ENCODE measurements around the gene RFX1.

The RFX1 gene

GRCh38 chr19:13920524-13920923 is 85.6 kb downstream of the RFX1 start:
- Histone ChIP-seq H3K27me3 (ENCODE audit: control insufficient read depth, low read length) (no peaks in the 10 kb centered on the region), H3K79me2 (ENCODE audit: control insufficient read depth, low read length) (no peaks in the 10 kb centered on the region), H3K27ac (ENCODE audit: low read depth, low read length) (no peak overlapping the region), H3K4me3 (ENCODE audit: low read length) (no peak overlapping the region), H3K9me2 (replicated peaks; ENCODE audit: control insufficient read depth, low read length) (no peaks in the 10 kb centered on the region), H3F3A (ENCODE audit: control insufficient read depth, insufficient read depth) (no peaks in the 10 kb centered on the region), H4K20me1 (ENCODE audit: control insufficient read depth, insufficient read depth, low read depth, low read length) (no peaks in the 10 kb centered on the region), H3K4me2 (ENCODE audit: low read length) (no peak overlapping the region), H3K9me3 (ENCODE audit: control insufficient read depth, insufficient read depth, low read length) (peaks cover 11% of the 10 kb centered on the region; the same call in 1 of the 2 replicates), H3K36me3 (ENCODE audit: control insufficient read depth, low read length) (peaks cover 71% of the 10 kb centered on the region), H3K4me1 (ENCODE audit: control insufficient read depth, low read length) (peaks cover 4% of the 10 kb centered on the region)
- TF ChIP-seq CTCF (IDR thresholded peaks at IDR 0.05; ENCODE audit: low read depth, low read length, poor library complexity, severe bottlenecking) (no peak), EZH2phosphoT487 (IDR thresholded peaks at IDR 0.05; ENCODE audit: borderline replicate concordance, low read length) (no peak)

DNA sequence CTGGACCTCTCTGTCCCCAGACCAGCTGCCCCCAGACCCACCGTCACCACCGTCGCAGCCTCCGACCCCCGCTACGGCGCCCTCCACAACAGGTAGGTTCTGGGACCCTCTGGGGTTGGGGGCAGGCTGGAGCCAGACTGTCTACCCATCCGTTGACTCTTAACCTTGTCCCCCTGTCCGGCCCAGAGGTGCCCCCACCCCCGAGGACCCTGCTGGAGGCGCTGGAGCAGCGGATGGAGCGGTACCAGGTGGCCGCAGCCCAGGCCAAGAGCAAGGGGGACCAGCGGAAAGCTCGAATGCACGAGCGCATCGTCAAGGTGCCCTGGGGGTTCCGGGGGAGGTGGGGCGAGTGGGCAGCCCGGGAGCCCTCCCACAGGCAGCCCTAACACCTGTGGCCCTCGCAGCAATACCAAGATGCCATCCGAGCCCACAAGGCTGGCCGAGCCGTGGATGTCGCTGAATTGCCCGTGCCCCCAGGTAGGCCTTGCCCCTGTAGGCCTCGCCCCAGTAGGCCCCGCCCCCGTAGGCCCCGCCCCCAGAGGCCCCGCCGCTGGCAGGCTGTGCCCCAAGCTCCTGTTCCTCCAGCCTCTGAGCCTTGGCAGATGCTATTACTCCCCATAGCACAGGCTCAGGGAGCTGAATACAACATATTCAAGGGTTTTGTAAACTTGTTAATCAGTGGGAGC is 87.3 kb downstream of the RFX1 start:
- Histone ChIP-seq H3F3A (ENCODE audit: control insufficient read depth, insufficient read depth) (no peaks in the 10 kb centered on the region), H3K27ac (ENCODE audit: low read depth, low read length) (no peak overlapping the region), H3K9me2 (replicated peaks; ENCODE audit: control insufficient read depth, low read length) (no peaks in the 10 kb centered on the region), H3K4me3 (ENCODE audit: low read length) (no peak overlapping the region), H3K4me2 (ENCODE audit: low read length) (no peak overlapping the region), H3K27me3 (ENCODE audit: control insufficient read depth, low read length) (no peaks in the 10 kb centered on the region), H4K20me1 (ENCODE audit: control insufficient read depth, insufficient read depth, low read depth, low read length) (no peaks in the 10 kb centered on the region), H3K4me1 (ENCODE audit: control insufficient read depth, low read length) (peaks cover 4% of the 10 kb centered on the region), H3K79me2 (ENCODE audit: control insufficient read depth, low read length) (no peaks in the 10 kb centered on the region), H3K9me3 (ENCODE audit: control insufficient read depth, insufficient read depth, low read length) (peaks cover 11% of the 10 kb centered on the region; the same call in 1 of the 2 replicates), H3K36me3 (ENCODE audit: control insufficient read depth, low read length) (peaks cover 76% of the 10 kb centered on the region)
- TF ChIP-seq CTCF (IDR thresholded peaks at IDR 0.05; ENCODE audit: low read depth, low read length, poor library complexity, severe bottlenecking): no peak
- TF ChIP-seq EZH2phosphoT487 (IDR thresholded peaks at IDR 0.05; ENCODE audit: borderline replicate concordance, low read length): no peak

DNA sequence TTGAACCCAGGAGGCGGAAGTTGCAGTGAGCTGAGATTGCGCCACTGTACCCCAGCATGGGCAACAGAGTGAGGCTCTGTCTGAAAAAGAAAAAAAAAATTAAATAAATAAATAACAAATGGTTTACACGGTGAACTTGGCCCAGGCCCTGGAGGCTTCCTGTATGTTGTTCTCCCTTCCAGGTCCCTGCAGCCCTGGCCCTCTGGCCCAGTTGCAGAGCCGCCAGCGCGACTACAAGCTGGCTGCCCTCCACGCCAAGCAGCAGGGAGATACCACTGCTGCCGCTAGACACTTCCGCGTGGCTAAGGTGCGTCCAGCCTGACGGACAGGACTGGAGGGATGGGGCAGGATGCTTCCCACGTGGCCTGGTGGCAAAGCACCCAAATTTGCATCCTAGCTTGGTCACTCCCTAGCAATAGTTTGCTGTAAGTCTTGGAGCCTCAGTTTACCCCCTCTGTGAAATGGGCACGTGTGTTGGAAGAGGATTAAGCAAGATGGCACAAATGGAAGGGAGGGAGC is 88.2 kb downstream of the RFX1 start:
- H3K4me1 ChIP-seq (ENCODE audit: control insufficient read depth, low read length): peaks cover 4% of the 10 kb centered on the region
- H3K36me3 ChIP-seq (ENCODE audit: control insufficient read depth, low read length): peaks cover 74% of the 10 kb centered on the region
- H3K4me2 ChIP-seq (ENCODE audit: low read length): no peak overlapping the region
- H3K27ac ChIP-seq (ENCODE audit: low read depth, low read length): no peak overlapping the region
- H3K9me2 ChIP-seq (replicated peaks; ENCODE audit: control insufficient read depth, low read length): no peaks in the 10 kb centered on the region
- peaks cover 11% of the 10 kb centered on the region; the same call in 1 of the 2 replicates for H3K9me3 ChIP-seq (ENCODE audit: control insufficient read depth, insufficient read depth, low read length)
- H3K4me3 ChIP-seq (ENCODE audit: low read length): no peak overlapping the region
- no peaks in the 10 kb centered on the region for H3K27me3 ChIP-seq (ENCODE audit: control insufficient read depth, low read length)
- no peak for TF ChIP-seq CTCF (IDR thresholded peaks at IDR 0.05; ENCODE audit: low read depth, low read length, poor library complexity, severe bottlenecking)
- no peak for TF ChIP-seq EZH2phosphoT487 (IDR thresholded peaks at IDR 0.05; ENCODE audit: borderline replicate concordance, low read length)
- H4K20me1 ChIP-seq (ENCODE audit: control insufficient read depth, insufficient read depth, low read depth, low read length): no peaks in the 10 kb centered on the region
- no peaks in the 10 kb centered on the region for H3K79me2 ChIP-seq (ENCODE audit: control insufficient read depth, low read length)
- H3F3A ChIP-seq (ENCODE audit: control insufficient read depth, insufficient read depth): no peaks in the 10 kb centered on the region

Data from DOHH2 (cell line).